ENCODE results near the gene RBCK1. TPM values are rescaled to one million over a fixed set of nuclear protein-coding genes. Genes with fewer than 3 reads are reported as not detected.
A peak's percentile ranks its signal among the peaks of the same experiment; 100 is the strongest.

RBCK1 gene
- total and polyA plus RNA-seq, 4 donors = 58.3 to 108 (median 98.7) TPM

DNA sequence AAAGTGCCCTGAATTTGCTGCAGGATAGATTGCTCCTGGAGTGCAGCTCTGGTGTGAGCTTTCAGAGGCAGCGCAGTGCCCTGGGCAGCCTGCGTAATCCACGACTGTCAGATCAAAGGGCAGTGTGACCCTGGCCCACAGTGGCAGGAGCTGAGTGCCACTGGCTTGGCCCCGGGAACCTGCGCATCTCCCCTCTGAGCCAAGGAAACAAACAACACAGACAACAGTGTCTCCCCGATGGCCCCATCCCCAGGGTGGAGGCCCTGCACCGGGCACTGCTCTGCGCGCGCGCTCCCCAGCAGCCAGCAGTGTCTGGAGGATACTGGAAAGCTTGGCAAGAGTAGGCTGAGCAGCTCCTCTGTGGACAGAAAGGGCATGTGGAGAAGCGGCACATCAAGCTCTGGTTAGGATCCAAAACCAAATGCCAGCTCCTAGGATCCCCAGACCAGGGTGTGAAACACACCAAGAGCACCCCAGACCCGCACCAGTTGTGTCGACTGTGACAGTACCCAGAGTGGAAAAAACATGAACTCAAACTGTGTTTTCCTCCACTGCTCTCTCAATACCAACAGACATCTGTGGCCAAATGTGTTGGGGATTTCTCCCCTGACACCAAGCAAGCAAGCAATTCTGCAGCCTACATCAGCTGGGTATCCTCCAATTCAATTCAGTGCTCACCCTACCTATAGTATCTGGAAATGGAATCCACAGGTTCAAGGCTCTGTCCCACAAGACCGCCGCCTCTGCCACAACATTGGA is 26.7 kb downstream of the RBCK1 start:
- H3K36me3 ChIP-seq (ENCODE audit: control insufficient read depth in 4 of 4, insufficient read depth in 4 of 4, low read length in 4 of 4) = peaks cover 14 to 54% (median 53%) of the 10 kb centered on the region in 4 donors
- peaks cover 0 to 7% (median 0%) of the 10 kb centered on the region in 5 donors for H3K4me1 ChIP-seq (ENCODE audit: control insufficient read depth in 5 of 5, insufficient read depth in 5 of 5, low read length in 5 of 5)
- TF ChIP-seq, protein P1, sequence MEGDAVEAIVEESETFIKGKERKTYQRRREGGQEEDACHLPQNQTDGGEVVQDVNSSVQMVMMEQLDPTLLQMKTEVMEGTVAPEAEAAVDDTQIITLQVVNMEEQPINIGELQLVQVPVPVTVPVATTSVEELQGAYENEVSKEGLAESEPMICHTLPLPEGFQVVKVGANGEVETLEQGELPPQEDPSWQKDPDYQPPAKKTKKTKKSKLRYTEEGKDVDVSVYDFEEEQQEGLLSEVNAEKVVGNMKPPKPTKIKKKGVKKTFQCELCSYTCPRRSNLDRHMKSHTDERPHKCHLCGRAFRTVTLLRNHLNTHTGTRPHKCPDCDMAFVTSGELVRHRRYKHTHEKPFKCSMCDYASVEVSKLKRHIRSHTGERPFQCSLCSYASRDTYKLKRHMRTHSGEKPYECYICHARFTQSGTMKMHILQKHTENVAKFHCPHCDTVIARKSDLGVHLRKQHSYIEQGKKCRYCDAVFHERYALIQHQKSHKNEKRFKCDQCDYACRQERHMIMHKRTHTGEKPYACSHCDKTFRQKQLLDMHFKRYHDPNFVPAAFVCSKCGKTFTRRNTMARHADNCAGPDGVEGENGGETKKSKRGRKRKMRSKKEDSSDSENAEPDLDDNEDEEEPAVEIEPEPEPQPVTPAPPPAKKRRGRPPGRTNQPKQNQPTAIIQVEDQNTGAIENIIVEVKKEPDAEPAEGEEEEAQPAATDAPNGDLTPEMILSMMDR (IDR thresholded peaks at IDR 0.05; ENCODE audit: control extremely low read depth, extremely low read depth) = no peak
- no peak overlapping the region for H3K9ac ChIP-seq (ENCODE audit: insufficient read depth in 1 of 2, low read length in 2 of 2)
- H3K4me3 ChIP-seq = no peak overlapping the region
- H3K9me3 ChIP-seq (ENCODE audit: control insufficient read depth in 4 of 4, insufficient read depth in 3 of 4, low read length in 3 of 4) = no peaks in the 10 kb centered on the region
- DNase-seq = no peak
- no peak for ATAC-seq (ENCODE audit: insufficient read depth, low FRiP score)
- 93 to 94% methylated on average over 16 of the region's 16 CpGs for WGBS, 2 donors
- no peaks in the 10 kb centered on the region for H3K27me3 ChIP-seq (ENCODE audit: control insufficient read depth in 3 of 3, insufficient read depth in 3 of 3, low read length in 2 of 3)
- no peak overlapping the region for H3K27ac ChIP-seq (ENCODE audit: low read depth in 1 of 2, low read length in 1 of 2)

DNA sequence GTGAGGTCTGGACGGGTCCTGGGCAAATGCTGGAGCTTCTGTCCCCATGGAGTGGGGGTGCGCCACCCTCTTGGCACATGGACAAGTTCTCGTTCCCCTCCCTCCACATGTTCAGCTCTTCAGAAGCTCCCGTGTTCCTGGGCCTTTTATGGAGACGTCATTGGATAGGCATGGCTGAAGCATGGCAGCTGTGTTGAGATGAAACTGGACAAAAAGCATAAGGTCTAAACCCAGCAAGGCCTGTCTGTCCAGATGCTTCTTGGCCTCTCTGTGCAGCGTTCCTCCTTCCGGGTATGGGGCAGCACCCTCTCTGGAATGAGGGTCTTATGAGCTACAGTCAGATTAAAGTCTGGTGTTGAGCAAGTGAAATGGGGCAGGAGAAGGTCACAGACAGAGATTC is 27.5 kb downstream of the RBCK1 start:
- Histone ChIP-seq H3K27ac (ENCODE audit: low read depth in 1 of 2, low read length in 1 of 2) (peak overlapping the region in 1 of 2 donors; percentile 4), H3K9me3 (ENCODE audit: control insufficient read depth in 4 of 4, insufficient read depth in 3 of 4, low read length in 3 of 4) (no peaks in the 10 kb centered on the region), H3K9ac (ENCODE audit: insufficient read depth in 1 of 2, low read length in 2 of 2) (no peak overlapping the region), H3K4me1 (ENCODE audit: control insufficient read depth in 5 of 5, insufficient read depth in 5 of 5, low read length in 5 of 5) (peaks cover 0 to 7% (median 0%) of the 10 kb centered on the region in 5 donors), H3K4me3 (no peak overlapping the region), H3K36me3 (ENCODE audit: control insufficient read depth in 4 of 4, insufficient read depth in 4 of 4, low read length in 4 of 4) (peaks cover 21 to 56% (median 54%) of the 10 kb centered on the region in 4 donors), H3K27me3 (ENCODE audit: control insufficient read depth in 3 of 3, insufficient read depth in 3 of 3, low read length in 2 of 3) (no peaks in the 10 kb centered on the region)
- DNase-seq = no peak
- TF ChIP-seq, protein P1 (IDR thresholded peaks at IDR 0.05; ENCODE audit: control extremely low read depth, extremely low read depth) = no peak
- 78 to 82% methylated on average over 7 of the region's 7 CpGs for WGBS, 2 donors
- ATAC-seq (ENCODE audit: insufficient read depth, low FRiP score) = no peak

DNA sequence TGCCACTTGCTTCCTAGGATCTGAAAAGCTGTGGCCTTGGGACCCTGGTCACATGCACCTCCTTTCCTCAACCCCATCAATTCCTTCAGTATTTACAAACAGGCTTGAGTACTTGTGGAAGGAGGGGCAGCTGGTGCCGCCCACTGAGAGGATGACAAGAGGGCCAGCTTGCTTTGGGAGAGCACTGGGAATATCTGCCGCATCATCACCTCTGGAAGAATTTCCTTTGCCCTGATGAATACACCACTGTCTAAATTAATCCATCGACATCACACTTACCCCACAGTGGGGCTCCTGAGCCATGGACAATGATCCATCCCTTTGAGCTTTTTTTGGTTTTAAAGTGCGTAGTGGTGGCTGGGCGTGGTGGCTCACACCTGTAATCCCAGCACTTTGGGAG is 28.4 kb downstream of the RBCK1 start:
- H3K9ac ChIP-seq (ENCODE audit: insufficient read depth in 1 of 2, low read length in 2 of 2) = no peak overlapping the region
- no peaks in the 10 kb centered on the region for H3K9me3 ChIP-seq (ENCODE audit: control insufficient read depth in 4 of 4, insufficient read depth in 3 of 4, low read length in 3 of 4)
- peaks cover 29 to 57% (median 50%) of the 10 kb centered on the region in 4 donors for H3K36me3 ChIP-seq (ENCODE audit: control insufficient read depth in 4 of 4, insufficient read depth in 4 of 4, low read length in 4 of 4)
- H3K4me1 ChIP-seq (ENCODE audit: control insufficient read depth in 5 of 5, insufficient read depth in 5 of 5, low read length in 5 of 5) = peaks cover 0 to 7% (median 0%) of the 10 kb centered on the region in 5 donors
- H3K27ac ChIP-seq (ENCODE audit: low read depth in 1 of 2, low read length in 1 of 2) = no peak overlapping the region
- WGBS, 2 donors = 92 to 94% methylated on average over 5 of the region's 5 CpGs
- H3K4me3 ChIP-seq = no peak overlapping the region
- TF ChIP-seq, protein P1 (IDR thresholded peaks at IDR 0.05; ENCODE audit: control extremely low read depth, extremely low read depth) = no peak
- H3K27me3 ChIP-seq (ENCODE audit: control insufficient read depth in 3 of 3, insufficient read depth in 3 of 3, low read length in 2 of 3) = no peaks in the 10 kb centered on the region
- ATAC-seq (ENCODE audit: insufficient read depth, low FRiP score) (no peak), DNase-seq (no peak)

Measured in lung (tissue), 12 donors.